ENCODE data around the gene BAIAP2L1. TPM values are rescaled to one million over a fixed set of nuclear protein-coding genes. Genes with fewer than 3 reads are reported as not detected.

The BAIAP2L1 gene
- polyA plus RNA-seq, 1 donor (not counting 4 experiments of a cell fraction or from before 2014, with no cell fraction given) = 41.7 TPM

- Histone ChIP-seq H3K27me3 (ENCODE audit: control insufficient read depth, extremely low read depth, insufficient read depth, low read length) (no peaks in the 10 kb centered on the region), H3K4me1 (ENCODE audit: control insufficient read depth, extremely low read depth, insufficient read depth, low read length) (no peaks in the 10 kb centered on the region), H3K27ac (ENCODE audit: control insufficient read depth, insufficient read depth, low read length) (no peak overlapping the region), H3K4me2 (ENCODE audit: control insufficient read depth, extremely low read depth, insufficient read depth, low read depth, low read length) (no peak overlapping the region), H3K9ac (ENCODE audit: control insufficient read depth, extremely low read depth, insufficient read depth, low read length) (no peak overlapping the region), H2AFZ (ENCODE audit: control insufficient read depth, low read length) (no peak overlapping the region), H4K20me1 (ENCODE audit: control insufficient read depth, extremely low read depth, insufficient read depth, low read length) (no peaks in the 10 kb centered on the region), H3K36me3 (ENCODE audit: control insufficient read depth in 2 of 2, extremely low read depth in 1 of 2, insufficient read depth in 2 of 2, low read length in 2 of 2) (peaks cover 0 to 3% of the 10 kb centered on the region in 2 experiments), H3K9me3 (ENCODE audit: control insufficient read depth, low read depth, low read length) (no peaks in the 10 kb centered on the region), H3K79me2 (ENCODE audit: control insufficient read depth, insufficient read depth, low read length) (peaks cover 47% of the 10 kb centered on the region), H3K4me3 (ENCODE audit: control insufficient read depth in 2 of 3, extremely low read depth in 1 of 3, insufficient read depth in 2 of 3, low read depth in 1 of 3, low read length in 3 of 3) (no peak overlapping the region), H3K9me1 (ENCODE audit: control insufficient read depth, extremely low read depth, insufficient read depth, low read length) (peaks cover 2% of the 10 kb centered on the region)
- no peak for DNase-seq (ENCODE audit: low read depth, low spot score)
- dilution Hi-C loops (cut with MboI; ENCODE audit: extremely low pct_ligation_motif_present, low sequenced_read_pairs) = no loop called here
- TF ChIP-seq EZH2 (IDR thresholded peaks at IDR 0.05; ENCODE audit: low read length) = no peak
- no peak for FAIRE-seq
These were observed 66.8 kb downstream of the BAIAP2L1 start for GRCh38 chr7:98334081-98334480.

- no peak overlapping the region for H2AFZ ChIP-seq (ENCODE audit: control insufficient read depth, low read length)
- no peak overlapping the region for H3K9ac ChIP-seq (ENCODE audit: control insufficient read depth, extremely low read depth, insufficient read depth, low read length)
- H3K4me3 ChIP-seq (ENCODE audit: control insufficient read depth in 2 of 3, extremely low read depth in 1 of 3, insufficient read depth in 2 of 3, low read depth in 1 of 3, low read length in 3 of 3) = no peak overlapping the region
- peaks cover 0 to 5% of the 10 kb centered on the region in 2 experiments for H3K36me3 ChIP-seq (ENCODE audit: control insufficient read depth in 2 of 2, extremely low read depth in 1 of 2, insufficient read depth in 2 of 2, low read length in 2 of 2)
- DNase-seq (ENCODE audit: low read depth, low spot score) (no peak), FAIRE-seq (no peak)
- H4K20me1 ChIP-seq (ENCODE audit: control insufficient read depth, extremely low read depth, insufficient read depth, low read length) = no peaks in the 10 kb centered on the region
- peaks cover 5% of the 10 kb centered on the region for H3K4me1 ChIP-seq (ENCODE audit: control insufficient read depth, extremely low read depth, insufficient read depth, low read length)
- H3K9me3 ChIP-seq (ENCODE audit: control insufficient read depth, low read depth, low read length) = no peaks in the 10 kb centered on the region
- TF ChIP-seq EZH2 (IDR thresholded peaks at IDR 0.05; ENCODE audit: low read length) (no peak), CTCF (optimal IDR thresholded peaks at IDR 0.05 in 1 of 3, IDR thresholded peaks at IDR 0.05 in 1 of 3, conservative IDR thresholded peaks at IDR 0.05 in 1 of 3; ENCODE audit: extremely low read depth in 1 of 3, insufficient read depth in 2 of 3, low read length in 3 of 3) (no peak)
- H3K9me1 ChIP-seq (ENCODE audit: control insufficient read depth, extremely low read depth, insufficient read depth, low read length) = peaks cover 5% of the 10 kb centered on the region
- H3K27me3 ChIP-seq (ENCODE audit: control insufficient read depth, extremely low read depth, insufficient read depth, low read length) = no peaks in the 10 kb centered on the region
- no peak overlapping the region for H3K4me2 ChIP-seq (ENCODE audit: control insufficient read depth, extremely low read depth, insufficient read depth, low read depth, low read length)
- dilution Hi-C loops (cut with MboI; ENCODE audit: extremely low pct_ligation_motif_present, low sequenced_read_pairs) = no loop called here
- H3K27ac ChIP-seq (ENCODE audit: control insufficient read depth, insufficient read depth, low read length) = no peak overlapping the region
- peaks cover 55% of the 10 kb centered on the region for H3K79me2 ChIP-seq (ENCODE audit: control insufficient read depth, insufficient read depth, low read length)
These were observed 69.9 kb downstream of the BAIAP2L1 start for GRCh38 chr7:98330926-98331529.

Data from keratinocyte (primary cell).